ENCODE measurements around the gene SRI.

DNA sequence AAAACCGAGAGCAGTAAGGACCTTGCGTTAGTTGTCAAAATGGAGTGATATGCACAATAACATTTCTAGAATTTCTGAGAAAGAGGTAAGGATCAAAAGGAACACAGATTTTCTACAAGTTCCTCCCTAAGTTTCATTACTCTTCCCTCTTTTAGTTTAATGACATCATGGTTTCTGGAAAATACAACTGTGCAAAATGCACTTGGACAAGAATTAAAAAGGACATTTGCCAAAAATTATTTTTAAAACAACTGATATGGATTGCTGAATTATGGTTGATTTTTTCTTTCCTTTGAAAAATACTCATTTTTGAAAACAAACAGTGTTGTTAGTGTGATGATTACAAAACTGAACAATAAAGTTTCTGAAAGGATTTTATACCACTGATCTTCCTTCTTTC lies 52.1 kb downstream of the SRI start:
- no peak for TF ChIP-seq GATA3 (IDR thresholded peaks at IDR 0.05; ENCODE audit: low read depth, low read length)
- no peak for TF ChIP-seq GATA2 (IDR thresholded peaks at IDR 0.05; ENCODE audit: low read depth, low read length)
